ENCODE measurements around the gene UNG.

DNA sequence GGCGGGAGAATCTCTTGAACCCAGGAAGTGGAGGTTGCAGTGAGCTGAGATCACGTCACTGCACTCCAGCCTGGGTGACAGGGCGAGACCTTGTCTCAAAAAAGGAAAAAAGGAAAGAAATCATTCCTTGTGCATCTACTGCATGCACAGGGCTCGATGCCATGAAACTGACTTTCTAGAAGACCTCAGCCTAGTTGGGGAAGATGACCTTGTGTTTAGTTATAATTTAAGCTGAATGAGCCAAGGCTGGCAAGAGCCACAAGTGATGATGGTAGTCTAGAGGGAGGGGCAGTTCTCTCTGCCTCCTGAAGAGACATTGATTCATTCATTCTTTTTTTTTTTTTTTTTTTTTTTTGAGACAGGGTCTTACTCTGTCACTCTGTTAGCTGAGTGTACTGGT, 43.2 kb downstream of the UNG start:
- TF ChIP-seq, protein P1, sequence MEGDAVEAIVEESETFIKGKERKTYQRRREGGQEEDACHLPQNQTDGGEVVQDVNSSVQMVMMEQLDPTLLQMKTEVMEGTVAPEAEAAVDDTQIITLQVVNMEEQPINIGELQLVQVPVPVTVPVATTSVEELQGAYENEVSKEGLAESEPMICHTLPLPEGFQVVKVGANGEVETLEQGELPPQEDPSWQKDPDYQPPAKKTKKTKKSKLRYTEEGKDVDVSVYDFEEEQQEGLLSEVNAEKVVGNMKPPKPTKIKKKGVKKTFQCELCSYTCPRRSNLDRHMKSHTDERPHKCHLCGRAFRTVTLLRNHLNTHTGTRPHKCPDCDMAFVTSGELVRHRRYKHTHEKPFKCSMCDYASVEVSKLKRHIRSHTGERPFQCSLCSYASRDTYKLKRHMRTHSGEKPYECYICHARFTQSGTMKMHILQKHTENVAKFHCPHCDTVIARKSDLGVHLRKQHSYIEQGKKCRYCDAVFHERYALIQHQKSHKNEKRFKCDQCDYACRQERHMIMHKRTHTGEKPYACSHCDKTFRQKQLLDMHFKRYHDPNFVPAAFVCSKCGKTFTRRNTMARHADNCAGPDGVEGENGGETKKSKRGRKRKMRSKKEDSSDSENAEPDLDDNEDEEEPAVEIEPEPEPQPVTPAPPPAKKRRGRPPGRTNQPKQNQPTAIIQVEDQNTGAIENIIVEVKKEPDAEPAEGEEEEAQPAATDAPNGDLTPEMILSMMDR (IDR thresholded peaks at IDR 0.05) = no peak
- no peak for TF ChIP-seq EZH2 (IDR thresholded peaks at IDR 0.05; ENCODE audit: borderline replicate concordance, insufficient read depth, low read depth, low read length, poor library complexity, severe bottlenecking)
